GM10266 (cell line): Measurements from ENCODE around the gene WNK2.

Experiments
- DNase-seq: peaks from one replicate; pipeline ENCODE4 v3.0.0; 2012; ENCODE audit errors: extremely low spot score
- TF ChIP-seq, protein P1 (sequence below): IDR thresholded peaks from 2 replicates; pipeline ENCODE4 v1.5.1; 2012; ENCODE audit warnings: mild to moderate bottlenecking, low read depth; ENCODE audit not compliant: control insufficient read depth, insufficient read depth; ENCODE audit errors: missing control alignments

WNK2 gene

DNA sequence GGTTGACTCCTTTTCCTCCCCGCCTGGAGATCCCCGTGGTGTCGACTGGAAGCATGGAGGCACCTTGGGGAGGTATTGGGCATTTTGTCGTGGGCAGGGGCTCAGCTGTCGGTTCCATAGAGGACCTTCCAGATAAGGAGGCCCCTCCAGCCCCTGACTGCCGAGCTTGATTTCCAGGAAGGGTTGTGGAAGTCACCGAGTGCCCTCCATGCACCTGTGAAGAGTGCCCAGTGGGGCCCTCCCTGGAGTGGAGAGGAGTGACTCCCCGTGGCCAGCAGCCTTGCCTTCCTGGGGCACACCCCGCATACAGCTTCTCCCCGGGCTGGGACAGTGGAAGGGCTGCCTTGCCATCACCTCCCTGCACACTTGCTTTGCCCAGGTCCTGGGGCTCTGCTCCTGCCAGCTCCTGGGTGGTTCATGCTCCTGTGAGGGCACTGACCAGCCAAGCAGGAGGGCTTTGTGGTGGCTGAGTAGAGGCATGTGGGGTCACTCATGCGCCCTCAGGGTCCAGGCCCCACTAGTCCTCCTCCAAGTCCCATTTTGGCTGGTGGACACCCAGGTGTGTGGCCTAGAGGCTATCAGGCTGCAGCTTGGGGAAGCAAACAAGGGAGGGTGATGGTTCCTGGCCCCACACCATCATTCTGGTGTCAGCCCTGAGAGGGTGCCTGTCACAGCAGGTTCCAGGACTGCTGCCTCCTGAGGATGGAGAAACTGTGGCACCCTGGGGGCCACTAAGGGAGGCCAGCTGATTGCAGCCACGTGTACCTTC, 133.0 kb downstream of the WNK2 start:
- DNase-seq = no peak
- TF ChIP-seq, protein P1, sequence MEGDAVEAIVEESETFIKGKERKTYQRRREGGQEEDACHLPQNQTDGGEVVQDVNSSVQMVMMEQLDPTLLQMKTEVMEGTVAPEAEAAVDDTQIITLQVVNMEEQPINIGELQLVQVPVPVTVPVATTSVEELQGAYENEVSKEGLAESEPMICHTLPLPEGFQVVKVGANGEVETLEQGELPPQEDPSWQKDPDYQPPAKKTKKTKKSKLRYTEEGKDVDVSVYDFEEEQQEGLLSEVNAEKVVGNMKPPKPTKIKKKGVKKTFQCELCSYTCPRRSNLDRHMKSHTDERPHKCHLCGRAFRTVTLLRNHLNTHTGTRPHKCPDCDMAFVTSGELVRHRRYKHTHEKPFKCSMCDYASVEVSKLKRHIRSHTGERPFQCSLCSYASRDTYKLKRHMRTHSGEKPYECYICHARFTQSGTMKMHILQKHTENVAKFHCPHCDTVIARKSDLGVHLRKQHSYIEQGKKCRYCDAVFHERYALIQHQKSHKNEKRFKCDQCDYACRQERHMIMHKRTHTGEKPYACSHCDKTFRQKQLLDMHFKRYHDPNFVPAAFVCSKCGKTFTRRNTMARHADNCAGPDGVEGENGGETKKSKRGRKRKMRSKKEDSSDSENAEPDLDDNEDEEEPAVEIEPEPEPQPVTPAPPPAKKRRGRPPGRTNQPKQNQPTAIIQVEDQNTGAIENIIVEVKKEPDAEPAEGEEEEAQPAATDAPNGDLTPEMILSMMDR = no peak

DNA sequence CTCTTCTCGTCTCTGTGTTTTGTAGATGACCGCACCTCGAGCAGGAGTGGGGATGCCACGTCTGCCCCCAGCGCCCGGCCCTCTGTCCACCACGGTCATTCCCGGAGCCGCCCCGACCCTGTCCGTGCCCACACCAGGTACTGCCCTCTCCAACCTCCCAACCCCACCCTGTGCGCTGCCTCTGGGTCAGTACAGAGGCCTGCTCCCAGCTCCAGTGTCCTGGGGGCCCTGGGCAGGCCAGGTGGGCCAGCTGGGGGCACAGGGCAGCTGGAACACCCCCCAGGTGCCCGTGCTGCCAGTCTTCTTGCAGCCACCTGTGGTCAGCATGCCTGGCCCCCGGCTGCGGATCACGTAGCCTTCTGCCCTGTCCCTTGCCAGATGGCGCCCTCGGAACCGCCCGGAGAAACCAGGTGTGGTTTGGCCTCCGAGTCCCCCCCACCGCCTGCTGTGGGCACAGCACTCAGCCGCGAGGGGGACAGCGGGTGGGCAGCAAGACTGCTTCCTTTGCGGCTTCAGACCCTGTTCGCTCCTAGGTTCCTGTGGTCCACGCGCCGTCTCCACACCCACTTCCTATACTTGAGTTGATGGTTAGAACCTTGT, 133.7 kb downstream of the WNK2 start:
- TF ChIP-seq, protein P1 = no peak
- DNase-seq = no peak

DNA sequence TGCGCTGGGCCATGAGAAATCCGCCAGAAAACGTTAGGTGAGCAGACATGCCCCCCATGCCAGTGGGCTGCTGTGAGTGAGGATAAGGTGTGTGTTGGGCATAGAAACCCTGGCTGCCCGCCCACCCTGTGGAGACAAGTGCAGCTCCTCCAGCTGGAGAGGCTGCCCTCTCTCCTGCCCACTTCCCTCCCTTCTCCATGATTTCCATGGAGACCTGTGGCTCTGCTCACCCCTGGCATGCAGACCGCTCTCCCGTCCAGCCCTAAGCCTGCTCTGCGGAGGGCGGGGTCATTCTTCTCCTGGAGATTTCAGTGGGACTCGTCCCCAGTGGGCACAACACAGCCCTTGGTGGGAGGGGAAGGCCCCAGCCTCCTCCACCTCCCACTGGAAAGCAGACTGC, 134.5 kb downstream of the WNK2 start:
- no peak for DNase-seq
- TF ChIP-seq, protein P1 = no peak

DNA sequence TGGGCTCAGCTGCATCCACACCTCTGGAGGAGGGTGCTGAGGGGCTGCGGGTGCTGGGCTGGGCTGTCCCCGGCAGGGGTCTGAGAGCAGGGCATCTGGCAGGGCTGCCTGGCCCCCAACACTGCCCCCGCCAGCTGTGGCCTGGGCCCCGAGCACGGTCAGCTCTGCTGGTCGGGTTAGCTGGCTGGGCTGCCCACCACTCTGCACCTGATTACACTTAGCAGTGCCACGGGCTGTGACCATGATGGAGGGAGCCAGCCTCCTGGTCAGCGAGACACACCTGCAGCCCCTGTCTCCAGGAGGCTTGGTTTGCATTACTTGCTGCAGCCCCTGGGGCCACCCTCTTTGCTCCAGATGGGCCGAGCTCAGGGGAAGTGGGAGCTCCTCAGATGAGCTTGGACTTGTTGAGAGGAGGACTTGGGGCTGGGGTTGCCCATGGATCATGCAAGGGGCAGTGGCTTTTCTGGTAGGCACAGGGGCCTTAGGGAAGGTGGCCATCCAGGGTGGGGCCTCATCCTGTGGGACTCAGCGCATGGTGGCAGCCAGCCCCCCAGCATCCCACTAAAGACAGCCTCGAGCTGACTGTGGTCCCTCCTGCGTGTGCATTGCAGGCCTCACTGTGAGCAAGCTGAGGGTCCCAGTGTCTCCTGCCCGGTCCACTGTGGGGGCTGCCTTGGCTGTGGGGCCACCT, 135.5 kb downstream of the WNK2 start:
- TF ChIP-seq, protein P1 = no peak
- DNase-seq = no peak

DNA sequence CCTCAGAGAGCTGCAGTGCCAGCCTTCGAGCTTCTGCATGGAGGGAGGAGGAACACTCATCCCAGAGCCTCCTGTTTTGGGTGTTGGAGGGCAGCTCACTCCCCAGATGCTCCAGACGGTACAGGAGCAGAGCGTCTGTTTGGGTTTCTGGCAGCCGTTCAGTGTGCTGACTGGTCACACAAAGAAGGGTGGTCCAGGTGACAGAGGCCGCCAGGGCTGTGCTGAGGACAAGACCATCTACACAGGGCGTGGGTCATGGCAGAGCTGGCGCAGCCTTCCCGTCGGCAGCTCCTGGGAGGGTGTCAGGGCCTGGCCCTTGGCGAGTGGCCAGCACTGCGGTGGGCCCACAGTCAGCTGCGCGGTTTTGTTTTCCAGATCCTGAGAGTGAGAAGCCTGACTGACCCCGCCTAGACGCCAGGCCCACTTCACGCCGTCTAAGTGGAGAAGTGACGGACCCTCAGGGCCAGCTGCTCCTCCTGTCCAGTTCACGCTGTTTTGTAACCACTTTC, 136.1 kb downstream of the WNK2 start:
- TF ChIP-seq, protein P1 = no peak
- no peak for DNase-seq

DNA sequence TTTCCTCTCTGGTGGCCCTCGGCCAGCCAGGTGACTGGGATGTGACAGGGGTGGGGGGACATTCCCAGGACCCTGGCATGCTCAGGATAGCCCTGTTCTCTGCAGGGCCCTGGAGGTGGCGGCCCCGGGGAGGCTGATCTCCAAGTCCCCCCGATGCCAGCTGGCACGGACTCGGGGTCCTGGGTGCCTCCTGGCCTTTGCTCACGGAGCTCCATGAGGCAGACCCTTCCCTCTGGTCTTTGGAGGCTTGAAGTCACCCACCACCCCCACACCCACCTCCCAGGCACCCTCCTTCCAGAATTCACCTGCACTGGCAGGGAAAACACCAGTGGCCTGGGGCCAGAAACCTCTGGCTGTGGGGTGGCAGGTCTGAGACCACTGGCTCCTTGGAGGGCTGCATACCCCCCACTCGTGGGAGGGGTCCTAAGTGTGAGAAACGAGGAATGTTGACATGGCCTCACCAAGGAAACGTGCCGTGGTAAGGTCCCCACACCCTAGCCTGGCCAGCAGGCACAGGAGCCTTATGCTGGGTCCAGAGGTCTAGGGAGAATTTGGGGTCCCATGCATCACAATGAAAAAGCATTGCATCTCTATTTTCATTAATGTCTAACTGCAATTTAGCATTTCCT, 136.8 kb downstream of the WNK2 start:
- TF ChIP-seq, protein P1 = no peak
- no peak for DNase-seq
